GM18907 (cell line): ENCODE data around the gene ERICH6B.
"Not testable (repeated sequence)": the region's sequence is repeated elsewhere in the genome, so short reads cannot be mapped to it uniquely, and the experiment has no call there.

Experiments used
- ATAC-seq: cut with Tn5 transposase; IDR thresholded peaks from one replicate; pipeline ENCODE4 v1.9.1; 2021; ENCODE audit warnings: mild to moderate bottlenecking, moderate library complexity; ENCODE audit not compliant: unreplicated experiment

Gene ERICH6B

GRCh38 chr13:45615501-45616101, at the start of gene ERICH6B:
Gene ERICH6B (minus strand): TSS chr13:45615739. CDS start chr13:45597005, 18,734 bp downstream.
- ATAC-seq = no peak

GRCh38 chr13:45662903-45663302, 47.4 kb upstream of the ERICH6B start:
- ATAC-seq = not testable (repeated sequence)

- ATAC-seq = no peak
These were observed 46.6 kb upstream of the ERICH6B start for GRCh38 chr13:45662162-45662561.

- ATAC-seq = not testable (repeated sequence)
These were observed 44.9 kb upstream of the ERICH6B start for GRCh38 chr13:45660458-45660857.

- ATAC-seq = no peak
These were observed 44.0 kb upstream of the ERICH6B start for GRCh38 chr13:45659536-45659935.

- no peak for ATAC-seq
These were observed 43.2 kb upstream of the ERICH6B start for GRCh38 chr13:45658586-45659235.

- ATAC-seq = no peak
These were observed 39.3 kb upstream of the ERICH6B start for GRCh38 chr13:45654633-45655349.

GRCh38 chr13:45645263-45645662, 29.7 kb upstream of the ERICH6B start:
- ATAC-seq = not testable (repeated sequence)

- ATAC-seq = not testable (repeated sequence)
These were observed 26.6 kb upstream of the ERICH6B start for GRCh38 chr13:45642159-45642558.

GRCh38 chr13:45635291-45635690, 19.8 kb upstream of the ERICH6B start:
- ATAC-seq = not testable (repeated sequence)

GRCh38 chr13:45630791-45631190, 15.3 kb upstream of the ERICH6B start:
- ATAC-seq = no peak

- ATAC-seq = no peak
These were observed 14.4 kb upstream of the ERICH6B start for GRCh38 chr13:45629940-45630339.

- ATAC-seq = no peak
These were observed 12.6 kb upstream of the ERICH6B start for GRCh38 chr13:45628094-45628493.

- no peak for ATAC-seq
These were observed 12.1 kb upstream of the ERICH6B start for GRCh38 chr13:45627656-45628055.

GRCh38 chr13:45626731-45627374, 11.3 kb upstream of the ERICH6B start:
- ATAC-seq = no peak

GRCh38 chr13:45623516-45624090, 8.1 kb upstream of the ERICH6B start:
- no peak for ATAC-seq

GRCh38 chr13:45621950-45622349, 6.4 kb upstream of the ERICH6B start:
- no peak for ATAC-seq

- ATAC-seq = no peak
These were observed 7.6 kb downstream of the ERICH6B start for GRCh38 chr13:45607931-45608330.

GRCh38 chr13:45604892-45605291, 10.6 kb downstream of the ERICH6B start:
- ATAC-seq = no peak

- ATAC-seq = no peak
These were observed 12.2 kb downstream of the ERICH6B start for GRCh38 chr13:45603338-45603737.
